Liver (tissue), 9 donors: Measurements from ENCODE around the gene BPIFB3. TPM values are rescaled to one million over a fixed set of nuclear protein-coding genes. Genes with fewer than 3 reads are reported as not detected.

Experiments
- DNase-seq: peaks from one replicate; pipeline ENCODE4 v3.0.0-alpha.2; 2017; ENCODE audit warnings: low spot score
- H3K27ac ChIP-seq, 2 donors: one replicate each; pipeline ENCODE4 v1.7.0; 2013; ENCODE audit warnings: inconsistent platforms in 2 of 2, low read length in 2 of 2, control low read depth in 1 of 2, low read depth in 1 of 2, mild to moderate bottlenecking in 1 of 2
- H3K27me3 ChIP-seq, 4 donors: one replicate each; pipeline versions ENCODE4 v1.6.1 to v1.7.0; 2013; ENCODE audit warnings: low read length in 3 of 4, inconsistent platforms in 1 of 4, mild to moderate bottlenecking in 1 of 4, moderate library complexity in 1 of 4; ENCODE audit not compliant: control insufficient read depth in 4 of 4, insufficient read depth in 4 of 4
- H3K36me3 ChIP-seq, 4 donors: one replicate each; pipeline versions ENCODE4 v1.6.1 to v1.7.0; 2013; ENCODE audit warnings: low read length in 3 of 4, mild to moderate bottlenecking in 3 of 4, low read depth in 1 of 4, moderate library complexity in 1 of 4; ENCODE audit not compliant: control insufficient read depth in 4 of 4, insufficient read depth in 3 of 4
- H3K4me1 ChIP-seq, 4 donors: one replicate each; pipeline versions ENCODE4 v1.6.1 to v1.7.0; 2013; ENCODE audit warnings: low read length in 3 of 4, mild to moderate bottlenecking in 3 of 4, moderate library complexity in 1 of 4; ENCODE audit not compliant: control insufficient read depth in 4 of 4, insufficient read depth in 4 of 4
- H3K4me3 ChIP-seq, 3 donors: one replicate each; pipeline versions ENCODE4 v1.6.1 to v1.7.0; 2013; ENCODE audit warnings: low read length in 3 of 3, control low read depth in 1 of 3, low read depth in 1 of 3, mild to moderate bottlenecking in 1 of 3
- H3K9ac ChIP-seq, 2 donors: one replicate each; pipeline ENCODE4 v1.7.0; 2013; ENCODE audit warnings: low read length in 2 of 2, mild to moderate bottlenecking in 2 of 2, moderate library complexity in 2 of 2, control low read depth in 1 of 2, low read depth in 1 of 2
- H3K9me3 ChIP-seq, 4 donors: one replicate each; pipeline versions ENCODE4 v1.6.1 to v1.7.0; 2013; ENCODE audit warnings: low read length in 3 of 4; ENCODE audit not compliant: control insufficient read depth in 4 of 4
- EGR1 ChIP-seq, 2 donors: IDR thresholded peaks; 2 replicates each; pipeline ENCODE4 v1.6.1; 2016 to 2018; ENCODE audit warnings: antibody characterized with exemption in 2 of 2, low read depth in 2 of 2
- FOXA1 ChIP-seq: IDR thresholded peaks from 2 replicates; pipeline ENCODE4 v1.6.1; 2016; ENCODE audit warnings: antibody characterized with exemption
- FOXA2 ChIP-seq: IDR thresholded peaks from 2 replicates; pipeline ENCODE4 v1.6.1; 2016; ENCODE audit warnings: antibody characterized with exemption
- GABPA ChIP-seq, 2 donors: IDR thresholded peaks in 1 of 2; conservative IDR thresholded peaks in 1 of 2; 2 replicates each; pipeline ENCODE4 v1.6.1; 2016; ENCODE audit warnings: antibody characterized with exemption in 2 of 2, mild to moderate bottlenecking in 1 of 2, moderate library complexity in 1 of 2
- HNF4A ChIP-seq, 2 donors: conservative IDR thresholded peaks; 2 replicates each; pipeline ENCODE4 v1.6.1; 2016; ENCODE audit warnings: antibody characterized with exemption in 2 of 2, mild to moderate bottlenecking in 2 of 2
- HNF4G ChIP-seq: IDR thresholded peaks from 2 replicates; pipeline ENCODE4 v1.6.1; 2016; ENCODE audit warnings: antibody characterized with exemption
- JUND ChIP-seq, 2 donors: IDR thresholded peaks; 2 replicates each; pipeline ENCODE4 v1.6.1; 2016; ENCODE audit warnings: antibody characterized with exemption in 2 of 2
- NR2F2 ChIP-seq: IDR thresholded peaks from 2 replicates; pipeline ENCODE4 v1.6.1; 2016; ENCODE audit warnings: antibody characterized with exemption
- RAD21 ChIP-seq, 2 donors: IDR thresholded peaks; 2 replicates each; pipeline ENCODE4 v1.6.1; 2016; ENCODE audit warnings: antibody characterized with exemption in 2 of 2, mild to moderate bottlenecking in 2 of 2
- RXRA ChIP-seq, 2 donors: IDR thresholded peaks; 2 replicates each; pipeline ENCODE4 v1.6.1; 2017 to 2018; ENCODE audit warnings: antibody characterized with exemption in 2 of 2, mild to moderate bottlenecking in 1 of 2
- SP1 ChIP-seq: IDR thresholded peaks from 2 replicates; pipeline ENCODE4 v1.6.1; 2018; ENCODE audit warnings: antibody characterized with exemption, mild to moderate bottlenecking
- TAF1 ChIP-seq: conservative IDR thresholded peaks from 2 replicates; pipeline ENCODE4 v1.6.1; 2016; ENCODE audit warnings: antibody characterized with exemption, mild to moderate bottlenecking
- YY1 ChIP-seq: IDR thresholded peaks from 2 replicates; pipeline ENCODE4 v1.6.1; 2016; ENCODE audit warnings: antibody characterized with exemption, mild to moderate bottlenecking
- WGBS: extraction: QIAGEN DNeasy Blood & Tissue Kit; methylation state at CpG from one replicate; pipeline ENCODE4 v1.1.7; 2013; 5-methylcytosine and 5-hydroxymethylcytosine counted together
- polyA plus RNA-seq, 2 donors: library from polyadenylated mRNA; stranded (reverse) in 1 of 2; unstranded in 1 of 2; fragments of 200-250 nt in 1 of 2; fragments of >200 nt in 1 of 2; fragmentation: Nextera tagmentation in 1 of 2; extraction: Ambion mirVana in 1 of 2; gene quantifications; one replicate each; pipeline versions ENCODE4 v1.2.1 to v1.2.3, GENCODE V29; 2013 to 2015
- total RNA-seq, 2 donors: library from RNA; depleted of rRNA; stranded (reverse); fragments of >200 nt; gene quantifications; one replicate each; pipeline ENCODE4 v1.2.3, GENCODE V29; 2014
- TF ChIP-seq, protein P1 (sequence below): IDR thresholded peaks from 2 replicates; pipeline ENCODE4 v1.6.1; 2016; ENCODE audit warnings: antibody characterized with exemption
- TF ChIP-seq, protein P2 (sequence below): IDR thresholded peaks from 2 replicates; pipeline ENCODE4 v1.6.1; 2016; ENCODE audit warnings: antibody characterized with exemption, mild to moderate bottlenecking
- TF ChIP-seq, protein P3 (sequence below): IDR thresholded peaks from 2 replicates; pipeline ENCODE4 v1.6.1; 2016; ENCODE audit warnings: antibody characterized with exemption
- TF ChIP-seq, protein P4 (sequence below): IDR thresholded peaks from 2 replicates; pipeline ENCODE4 v1.6.1; 2016; ENCODE audit warnings: antibody characterized with exemption
- donor health status: healthy.
- donor health status: healthy.
- donor health status: healthy.
- donor health status: healthy.
- donor health status: healthy.

Gene BPIFB3
- total and polyA plus RNA-seq, 4 donors = not detected

DNA sequence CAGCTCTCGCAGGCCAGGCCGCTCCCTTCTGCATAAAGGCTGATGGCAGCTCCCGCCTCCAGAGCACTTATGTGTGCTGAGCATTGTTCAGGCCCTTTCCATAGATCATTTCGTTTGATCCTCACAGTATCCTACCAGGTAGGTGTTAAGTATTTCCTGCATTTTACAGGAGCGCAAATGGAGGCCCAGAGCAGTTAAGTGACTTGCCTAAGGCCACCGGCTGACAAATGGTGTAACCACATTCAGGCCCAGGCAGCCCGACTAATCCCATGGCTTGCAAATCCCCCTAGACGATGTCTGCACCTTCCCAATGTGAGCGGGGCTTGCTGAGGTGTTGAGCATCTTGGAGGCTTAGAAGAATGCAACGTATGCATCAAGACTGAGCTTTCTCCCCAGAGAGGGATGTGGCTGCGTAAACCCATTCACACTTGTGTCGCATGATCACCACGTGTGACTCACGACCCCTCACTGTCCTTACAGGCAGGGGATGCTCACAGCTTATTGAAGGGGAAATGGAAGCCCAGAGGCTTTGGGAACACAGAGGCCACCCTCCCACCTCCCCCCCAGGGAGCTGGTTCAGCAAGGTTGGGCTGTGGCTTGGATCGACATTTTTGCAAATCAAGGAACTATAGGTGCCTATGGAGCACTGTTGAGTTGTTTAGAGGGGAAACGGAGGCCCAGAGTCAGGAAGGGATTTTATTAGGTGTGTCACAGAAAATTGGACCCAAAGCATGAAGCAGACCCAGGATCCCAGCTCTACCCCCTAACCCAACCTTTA is 39.2 kb upstream of the BPIFB3 start:
- Histone ChIP-seq H3K4me1 (no peaks in the 10 kb centered on the region), H3K27ac (no peak overlapping the region), H3K27me3 (peaks cover 0 to 2% (median 0%) of the 10 kb centered on the region in 4 donors), H3K36me3 (no peaks in the 10 kb centered on the region), H3K9me3 (no peaks in the 10 kb centered on the region), H3K4me3 (no peak overlapping the region), H3K9ac (no peak overlapping the region)
- TF ChIP-seq, protein P1, sequence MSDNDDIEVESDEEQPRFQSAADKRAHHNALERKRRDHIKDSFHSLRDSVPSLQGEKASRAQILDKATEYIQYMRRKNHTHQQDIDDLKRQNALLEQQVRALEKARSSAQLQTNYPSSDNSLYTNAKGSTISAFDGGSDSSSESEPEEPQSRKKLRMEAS = no peak
- TF ChIP-seq NR2F2 = no peak
- TF ChIP-seq GABPA (IDR thresholded peaks at IDR 0.05 in 1 of 2, conservative IDR thresholded peaks at IDR 0.05 in 1 of 2) = no peak
- TF ChIP-seq HNF4G = no peak
- TF ChIP-seq, protein P2, sequence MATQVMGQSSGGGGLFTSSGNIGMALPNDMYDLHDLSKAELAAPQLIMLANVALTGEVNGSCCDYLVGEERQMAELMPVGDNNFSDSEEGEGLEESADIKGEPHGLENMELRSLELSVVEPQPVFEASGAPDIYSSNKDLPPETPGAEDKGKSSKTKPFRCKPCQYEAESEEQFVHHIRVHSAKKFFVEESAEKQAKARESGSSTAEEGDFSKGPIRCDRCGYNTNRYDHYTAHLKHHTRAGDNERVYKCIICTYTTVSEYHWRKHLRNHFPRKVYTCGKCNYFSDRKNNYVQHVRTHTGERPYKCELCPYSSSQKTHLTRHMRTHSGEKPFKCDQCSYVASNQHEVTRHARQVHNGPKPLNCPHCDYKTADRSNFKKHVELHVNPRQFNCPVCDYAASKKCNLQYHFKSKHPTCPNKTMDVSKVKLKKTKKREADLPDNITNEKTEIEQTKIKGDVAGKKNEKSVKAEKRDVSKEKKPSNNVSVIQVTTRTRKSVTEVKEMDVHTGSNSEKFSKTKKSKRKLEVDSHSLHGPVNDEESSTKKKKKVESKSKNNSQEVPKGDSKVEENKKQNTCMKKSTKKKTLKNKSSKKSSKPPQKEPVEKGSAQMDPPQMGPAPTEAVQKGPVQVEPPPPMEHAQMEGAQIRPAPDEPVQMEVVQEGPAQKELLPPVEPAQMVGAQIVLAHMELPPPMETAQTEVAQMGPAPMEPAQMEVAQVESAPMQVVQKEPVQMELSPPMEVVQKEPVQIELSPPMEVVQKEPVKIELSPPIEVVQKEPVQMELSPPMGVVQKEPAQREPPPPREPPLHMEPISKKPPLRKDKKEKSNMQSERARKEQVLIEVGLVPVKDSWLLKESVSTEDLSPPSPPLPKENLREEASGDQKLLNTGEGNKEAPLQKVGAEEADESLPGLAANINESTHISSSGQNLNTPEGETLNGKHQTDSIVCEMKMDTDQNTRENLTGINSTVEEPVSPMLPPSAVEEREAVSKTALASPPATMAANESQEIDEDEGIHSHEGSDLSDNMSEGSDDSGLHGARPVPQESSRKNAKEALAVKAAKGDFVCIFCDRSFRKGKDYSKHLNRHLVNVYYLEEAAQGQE = no peak
- TF ChIP-seq, protein P3, sequence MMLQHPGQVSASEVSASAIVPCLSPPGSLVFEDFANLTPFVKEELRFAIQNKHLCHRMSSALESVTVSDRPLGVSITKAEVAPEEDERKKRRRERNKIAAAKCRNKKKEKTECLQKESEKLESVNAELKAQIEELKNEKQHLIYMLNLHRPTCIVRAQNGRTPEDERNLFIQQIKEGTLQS = no peak
- no peak for TF ChIP-seq JUND (IDR thresholded peaks at IDR 0.05)
- TF ChIP-seq FOXA1 = no peak
- no peak for TF ChIP-seq RXRA (IDR thresholded peaks at IDR 0.05)
- TF ChIP-seq YY1 = no peak
- no peak for TF ChIP-seq HNF4A (conservative IDR thresholded peaks at IDR 0.05)
- no peak for TF ChIP-seq TAF1
- TF ChIP-seq SP1 = no peak
- TF ChIP-seq FOXA2 = no peak
- no peak for TF ChIP-seq RAD21 (IDR thresholded peaks at IDR 0.05)
- TF ChIP-seq, protein P4, sequence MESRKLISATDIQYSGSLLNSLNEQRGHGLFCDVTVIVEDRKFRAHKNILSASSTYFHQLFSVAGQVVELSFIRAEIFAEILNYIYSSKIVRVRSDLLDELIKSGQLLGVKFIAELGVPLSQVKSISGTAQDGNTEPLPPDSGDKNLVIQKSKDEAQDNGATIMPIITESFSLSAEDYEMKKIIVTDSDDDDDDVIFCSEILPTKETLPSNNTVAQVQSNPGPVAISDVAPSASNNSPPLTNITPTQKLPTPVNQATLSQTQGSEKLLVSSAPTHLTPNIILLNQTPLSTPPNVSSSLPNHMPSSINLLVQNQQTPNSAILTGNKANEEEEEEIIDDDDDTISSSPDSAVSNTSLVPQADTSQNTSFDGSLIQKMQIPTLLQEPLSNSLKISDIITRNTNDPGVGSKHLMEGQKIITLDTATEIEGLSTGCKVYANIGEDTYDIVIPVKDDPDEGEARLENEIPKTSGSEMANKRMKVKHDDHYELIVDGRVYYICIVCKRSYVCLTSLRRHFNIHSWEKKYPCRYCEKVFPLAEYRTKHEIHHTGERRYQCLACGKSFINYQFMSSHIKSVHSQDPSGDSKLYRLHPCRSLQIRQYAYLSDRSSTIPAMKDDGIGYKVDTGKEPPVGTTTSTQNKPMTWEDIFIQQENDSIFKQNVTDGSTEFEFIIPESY = no peak
- TF ChIP-seq EGR1 (IDR thresholded peaks at IDR 0.05; ENCODE audit: low read depth in 2 of 2) = no peak
- 73% methylated on average over 16 of the region's 16 CpGs for WGBS
- no peak for DNase-seq

DNA sequence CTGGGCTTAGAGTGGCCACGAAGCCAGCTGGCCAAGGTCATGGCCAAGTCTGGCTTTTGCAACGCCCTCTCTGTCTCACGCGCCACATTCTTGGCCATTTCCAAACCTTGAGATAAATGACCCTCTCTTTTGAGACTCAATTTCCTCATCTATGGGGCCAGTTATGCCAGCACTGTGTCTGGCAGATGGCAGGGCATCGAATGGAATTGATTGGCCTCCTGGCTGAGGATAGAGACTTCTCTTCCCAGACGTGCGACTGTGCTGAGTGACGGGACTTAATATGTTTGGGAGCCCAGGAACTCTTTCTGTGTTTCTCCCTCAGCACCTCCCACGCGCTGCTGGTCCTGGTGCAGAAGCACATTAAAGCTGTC is 38.6 kb upstream of the BPIFB3 start:
- TF ChIP-seq FOXA1 (no peak), NR2F2 (no peak), RXRA (IDR thresholded peaks at IDR 0.05) (no peak), RAD21 (IDR thresholded peaks at IDR 0.05) (no peak), EGR1 (IDR thresholded peaks at IDR 0.05; ENCODE audit: low read depth in 2 of 2) (no peak), HNF4G (no peak), JUND (IDR thresholded peaks at IDR 0.05) (no peak), YY1 (no peak), TAF1 (no peak)
- TF ChIP-seq, protein P2 = no peak
- TF ChIP-seq, protein P4 = no peak
- Histone ChIP-seq H3K9ac (no peak overlapping the region), H3K27me3 (peaks cover 0 to 2% (median 0%) of the 10 kb centered on the region in 4 donors), H3K36me3 (no peaks in the 10 kb centered on the region), H3K27ac (no peak overlapping the region), H3K9me3 (no peaks in the 10 kb centered on the region), H3K4me3 (no peak overlapping the region), H3K4me1 (no peaks in the 10 kb centered on the region)
- WGBS = 84% methylated on average over 10 of the region's 10 CpGs
- no peak for DNase-seq
